CD4-positive, alpha-beta T cell treated with Interleukin-6 at 100 ng/mL for 8 hours (primary cell): ENCODE measurements around the gene FKBP2.
"Not testable (repeated sequence)": the region's sequence is repeated elsewhere in the genome, so short reads cannot be mapped to it uniquely, and the experiment has no call there.

Source experiments
- DNase-seq: peaks from one replicate; pipeline ENCODE4 v3.0.0-alpha.2; 2020; ENCODE audit warnings: mixed read lengths, low spot score

The FKBP2 gene

DNA sequence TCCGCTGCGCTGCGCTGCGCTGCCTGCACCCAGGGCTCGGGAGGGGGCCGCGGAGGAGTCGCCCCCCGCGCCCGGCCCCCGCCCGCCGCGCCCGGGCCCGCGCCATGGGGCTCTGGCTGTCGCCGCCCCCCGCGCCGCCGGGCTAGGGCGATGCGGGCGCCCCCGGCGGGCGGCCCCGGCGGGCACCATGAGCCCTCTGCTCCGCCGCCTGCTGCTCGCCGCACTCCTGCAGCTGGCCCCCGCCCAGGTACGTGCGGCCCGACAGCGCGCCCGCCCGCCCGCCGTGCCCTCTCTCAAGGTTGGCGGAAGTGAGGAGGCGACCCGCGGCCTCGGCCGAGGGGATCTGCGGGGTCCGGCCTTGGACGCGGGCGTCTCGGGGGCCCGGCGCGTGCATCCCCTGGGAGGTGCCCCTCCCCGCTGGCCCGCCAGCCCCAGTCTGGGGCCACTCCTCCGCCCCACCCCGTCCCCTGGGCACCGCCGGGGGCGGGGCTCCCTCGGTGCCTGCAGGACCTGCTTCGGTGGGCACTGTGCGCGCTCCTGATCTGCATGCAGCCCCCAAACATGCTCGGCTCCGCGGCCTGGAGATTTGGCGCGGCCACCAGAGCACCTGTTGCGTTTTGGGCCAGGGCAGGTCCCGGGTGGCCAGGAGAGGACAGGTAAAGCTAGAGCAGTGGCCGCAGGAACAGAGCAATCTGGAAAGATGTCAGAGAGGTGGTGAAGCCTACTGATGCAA lies 6.1 kb upstream of the FKBP2 start:
- peak; percentile 39 for DNase-seq

- DNase-seq = no peak
Measured at GRCh38 chr11:64235437-64236161, 5.3 kb upstream of the FKBP2 start.

DNA sequence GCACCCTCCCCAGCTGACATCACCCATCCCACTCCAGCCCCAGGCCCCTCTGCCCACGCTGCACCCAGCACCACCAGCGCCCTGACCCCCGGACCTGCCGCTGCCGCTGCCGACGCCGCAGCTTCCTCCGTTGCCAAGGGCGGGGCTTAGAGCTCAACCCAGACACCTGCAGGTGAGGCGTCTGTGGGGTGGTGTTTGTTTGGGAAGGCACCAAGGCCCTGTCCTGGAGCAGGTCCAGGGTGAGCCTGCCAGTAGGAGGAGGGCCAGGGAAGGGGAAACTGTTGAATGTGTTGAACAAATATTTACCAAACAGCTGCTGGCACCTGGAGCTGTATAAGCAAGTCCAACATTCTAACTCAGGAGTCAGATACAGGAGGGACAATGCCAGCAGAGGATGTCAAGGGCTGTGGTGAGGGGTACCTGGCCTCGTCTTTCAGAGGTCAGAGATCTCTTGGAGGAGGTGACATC lies 3.4 kb upstream of the FKBP2 start:
- no peak for DNase-seq

DNA sequence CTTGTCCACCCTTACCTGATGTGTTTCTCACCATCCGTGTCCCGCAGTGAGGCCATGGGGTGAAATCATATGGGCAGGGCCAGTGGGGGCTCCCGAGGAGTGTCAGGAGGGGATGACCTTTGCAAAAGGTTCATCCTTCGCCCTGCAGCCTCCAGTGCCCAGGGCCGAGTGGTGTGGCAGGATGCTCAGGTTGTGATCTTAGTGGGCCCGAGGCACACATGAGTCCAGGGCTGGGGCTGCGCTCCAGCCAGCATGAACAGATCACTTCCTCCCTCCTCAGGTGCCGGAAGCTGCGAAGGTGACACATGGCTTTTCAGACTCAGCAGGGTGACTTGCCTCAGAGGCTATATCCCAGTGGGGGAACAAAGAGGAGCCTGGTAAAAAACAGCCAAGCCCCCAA lies 2.8 kb upstream of the FKBP2 start:
- DNase-seq = no peak

GRCh38 chr11:64238999-64239398 lies 1.9 kb upstream of the FKBP2 start:
- DNase-seq = no peak

GRCh38 chr11:64239662-64240434 lies 1.0 kb upstream of the FKBP2 start:
- no peak for DNase-seq

- peak; percentile 100 for DNase-seq
Measured at GRCh38 chr11:64241241-64241490, 271 bp downstream of the FKBP2 start.

DNA sequence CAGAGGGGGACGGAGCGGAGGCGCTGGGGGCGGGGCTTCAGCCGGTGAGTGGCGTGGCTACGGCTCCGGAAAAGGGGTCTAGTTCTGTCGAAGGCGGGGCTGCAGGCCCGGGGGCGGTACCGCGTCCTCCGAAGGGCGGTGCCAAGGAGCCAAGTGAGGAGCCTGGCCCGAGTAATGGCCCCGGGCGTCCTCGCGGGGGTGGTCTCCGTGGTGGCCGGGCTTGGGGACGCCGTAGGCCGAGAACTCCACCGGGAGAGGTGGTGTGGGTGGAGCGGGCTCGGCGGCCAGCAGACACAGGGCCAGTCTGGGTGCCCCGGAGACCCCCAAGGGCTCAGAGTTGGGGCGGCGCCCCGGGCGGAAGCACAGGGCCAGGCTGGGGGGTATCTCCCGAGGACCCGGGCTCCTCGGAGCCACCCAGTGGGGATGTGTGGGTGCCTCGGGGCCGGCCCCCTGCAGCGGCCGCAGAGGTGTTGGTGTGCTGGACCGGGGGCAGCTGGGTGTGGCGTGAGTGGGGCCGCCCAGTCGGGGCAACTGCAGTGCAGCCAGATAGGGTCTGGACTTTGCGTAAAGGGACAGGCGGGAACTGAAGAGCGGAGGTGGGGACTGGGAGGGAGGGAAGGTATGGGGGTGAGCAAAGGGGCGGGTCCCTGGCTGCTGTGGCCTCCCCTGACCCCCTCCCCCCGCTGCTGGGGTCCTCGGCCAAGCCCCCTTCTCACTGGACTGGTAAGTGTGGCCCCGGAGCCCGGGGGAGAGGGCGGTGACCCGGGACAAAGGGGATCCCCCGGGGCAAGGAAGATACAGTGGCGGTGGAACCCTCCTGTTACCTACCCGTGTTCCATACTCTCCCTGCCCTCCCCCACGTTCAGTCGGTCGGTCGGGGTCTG lies 838 bp downstream of the FKBP2 start:
- DNase-seq = no peak

DNA sequence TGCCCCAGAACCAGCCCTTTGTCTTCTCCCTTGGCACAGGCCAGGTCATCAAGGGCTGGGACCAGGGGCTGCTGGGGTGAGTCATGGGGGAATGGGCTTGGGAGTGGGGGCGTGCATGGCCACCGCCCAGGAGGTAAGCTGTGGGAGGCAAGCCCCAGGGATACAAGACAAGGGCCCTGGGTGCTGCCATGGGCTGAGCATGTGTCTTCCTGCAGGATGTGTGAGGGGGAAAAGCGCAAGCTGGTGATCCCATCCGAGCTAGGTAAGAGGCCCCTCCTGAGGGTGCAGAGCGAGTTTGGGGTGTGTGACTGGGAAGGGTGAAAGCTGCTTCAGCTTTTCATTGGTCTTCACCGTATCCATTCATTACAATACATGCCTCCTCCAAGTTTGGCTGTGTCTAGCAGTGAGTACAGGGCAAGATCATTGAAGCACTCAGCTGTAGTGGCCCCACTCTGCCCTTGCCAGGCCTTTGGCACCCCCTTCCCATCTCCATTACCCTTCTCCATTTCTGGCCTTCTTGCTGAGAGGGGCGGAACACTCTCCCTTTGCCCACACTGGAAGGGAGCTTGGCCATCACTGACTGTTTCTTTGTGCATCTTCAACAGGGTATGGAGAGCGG lies 2.5 kb downstream of the FKBP2 start:
- no peak for DNase-seq

DNA sequence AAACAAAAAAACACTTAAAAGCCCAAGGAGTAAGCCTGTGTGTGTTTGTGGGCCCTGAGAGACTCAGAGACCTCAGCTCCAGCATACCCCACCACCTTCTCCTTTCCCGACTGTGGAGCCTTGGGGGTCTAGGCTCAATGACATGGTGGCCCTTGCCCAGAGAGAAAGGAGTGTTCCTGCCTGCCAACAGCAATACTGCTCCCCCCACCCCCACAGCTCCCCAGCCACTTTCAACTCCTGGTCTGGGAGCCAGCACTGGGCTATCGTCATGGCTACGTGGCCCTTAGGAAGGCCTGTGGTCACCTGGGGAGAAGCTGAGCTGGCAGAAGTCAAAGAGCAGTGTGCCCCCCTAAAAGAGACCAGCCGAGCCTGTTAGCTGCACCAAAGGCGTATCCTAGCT lies 3.2 kb downstream of the FKBP2 start:
- DNase-seq = no peak

DNA sequence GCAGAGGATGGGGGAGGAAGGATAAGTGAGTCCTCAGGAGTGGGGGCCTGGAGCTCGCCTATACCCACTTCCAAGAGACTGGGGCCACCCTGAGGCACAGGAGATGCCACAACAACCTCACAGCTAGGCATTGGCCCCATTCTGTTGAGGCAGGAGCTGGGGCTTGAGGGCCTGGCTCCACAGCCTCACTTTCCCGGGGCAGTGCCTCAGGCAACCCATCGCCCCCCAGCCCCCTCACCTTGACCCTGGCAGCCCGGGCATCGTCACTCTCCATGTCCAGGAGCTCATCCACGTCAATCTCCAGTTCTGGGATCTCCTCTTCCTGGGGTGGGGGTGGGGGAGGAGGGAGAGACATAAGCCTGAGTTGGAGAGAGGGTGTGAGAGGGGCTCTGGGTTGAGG lies 4.1 kb downstream of the FKBP2 start:
- DNase-seq = no peak

GRCh38 chr11:64245401-64245796 lies 4.5 kb downstream of the FKBP2 start:
- peak; percentile 43 for DNase-seq

DNA sequence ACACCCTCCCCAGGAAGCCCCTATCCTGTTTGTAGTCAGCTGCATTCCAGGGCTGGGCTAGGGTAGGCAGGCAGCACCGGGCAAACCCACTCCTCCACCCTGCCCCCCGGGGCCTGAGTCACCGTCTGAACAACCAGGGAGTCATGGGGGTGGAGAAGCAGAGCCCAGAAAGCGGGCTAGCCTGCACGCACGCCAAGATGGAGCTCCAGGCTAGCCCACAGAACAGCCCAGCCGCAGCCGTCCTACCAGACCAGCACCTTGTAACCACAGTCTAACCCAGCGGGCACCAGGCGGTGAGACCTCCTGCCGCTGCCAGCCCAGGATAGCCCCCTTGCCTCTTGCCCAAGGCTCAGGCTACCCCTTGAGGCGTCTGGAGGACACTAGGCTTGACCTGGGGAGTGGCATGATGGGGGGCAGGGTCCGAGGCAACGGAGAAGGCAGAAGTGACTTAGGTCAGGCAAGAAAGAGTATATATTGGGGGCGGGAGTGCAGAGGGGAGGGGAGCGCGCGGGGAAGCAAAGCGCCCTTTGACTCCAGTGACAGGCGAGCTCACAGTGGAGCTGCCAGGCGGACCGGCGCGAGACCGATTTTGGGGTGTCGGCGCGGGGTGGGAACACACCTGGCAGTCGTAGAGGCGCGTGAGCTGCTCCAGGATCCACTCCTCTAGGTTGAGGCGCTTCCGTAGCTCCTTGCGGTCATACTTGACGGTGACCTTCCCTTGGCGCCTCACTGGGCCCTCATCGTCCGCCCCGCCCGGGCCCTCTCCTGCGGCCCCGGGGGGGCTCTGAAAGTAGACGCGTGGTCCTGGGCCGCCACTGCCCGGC lies 5.1 kb downstream of the FKBP2 start:
- DNase-seq = peak; percentile 74

DNA sequence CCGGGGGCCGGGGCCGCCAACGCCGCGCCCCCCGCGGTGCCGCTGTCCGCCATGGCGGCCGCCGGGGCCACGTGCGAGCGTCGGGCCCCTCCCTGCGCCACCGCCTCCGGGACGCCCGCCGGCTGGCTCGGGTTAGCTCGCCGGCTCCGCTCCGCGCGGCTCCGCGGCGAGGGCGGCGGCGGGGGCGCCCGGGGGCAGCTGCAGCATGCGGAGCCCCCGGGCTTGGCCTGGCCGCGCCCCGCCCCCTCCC lies 5.7 kb downstream of the FKBP2 start:
- DNase-seq = not testable (repeated sequence)

DNA sequence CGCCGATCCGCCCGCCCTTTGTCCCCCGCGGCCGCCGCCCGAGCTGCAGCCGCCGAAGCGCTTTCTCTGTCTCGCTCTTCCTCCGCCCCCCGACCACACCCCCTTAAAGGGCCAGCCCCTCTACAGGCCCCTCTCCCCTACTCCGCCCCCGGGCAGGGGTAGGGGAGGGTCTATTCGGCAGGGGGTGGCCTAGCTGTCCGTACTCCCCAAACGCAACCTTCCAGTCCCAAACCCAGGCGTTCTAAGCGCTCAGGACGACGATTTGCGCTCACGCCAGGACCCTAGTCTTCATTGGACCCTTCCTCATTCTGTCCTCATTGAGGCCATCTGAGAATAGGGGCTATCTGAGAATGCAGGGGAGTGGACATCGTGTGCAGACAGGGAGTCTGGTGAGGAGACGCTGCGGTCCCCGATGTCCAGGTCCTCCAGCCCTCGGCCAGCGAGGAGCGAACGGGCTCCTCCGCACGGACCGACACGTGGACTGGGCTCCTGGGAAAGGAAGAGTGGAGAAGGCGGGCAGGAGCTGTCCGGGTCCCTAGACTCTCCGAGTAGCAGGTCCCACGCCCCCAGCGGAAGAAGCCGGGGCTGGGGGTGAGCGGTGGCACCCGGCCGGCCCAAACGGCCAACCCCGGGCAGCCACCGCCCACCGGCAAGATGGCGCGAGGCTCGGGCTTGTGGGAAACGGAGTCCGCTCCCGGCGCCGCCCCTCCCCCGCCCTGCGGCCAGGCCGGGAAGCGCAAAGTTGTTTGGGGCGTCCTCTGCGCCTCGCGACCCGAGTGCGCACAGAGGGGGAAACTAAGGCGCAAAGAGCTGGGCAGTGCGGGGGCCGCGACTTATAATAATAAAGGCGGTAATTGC lies 6.2 kb downstream of the FKBP2 start, which contains the start of gene PPP1R14B:
TSS of gene PPP1R14B (minus strand) at position 73 of the 858 bp plus-strand sequence. CDS start 270 bp downstream, outside the sequence.
- peak; percentile 76 for DNase-seq

DNA sequence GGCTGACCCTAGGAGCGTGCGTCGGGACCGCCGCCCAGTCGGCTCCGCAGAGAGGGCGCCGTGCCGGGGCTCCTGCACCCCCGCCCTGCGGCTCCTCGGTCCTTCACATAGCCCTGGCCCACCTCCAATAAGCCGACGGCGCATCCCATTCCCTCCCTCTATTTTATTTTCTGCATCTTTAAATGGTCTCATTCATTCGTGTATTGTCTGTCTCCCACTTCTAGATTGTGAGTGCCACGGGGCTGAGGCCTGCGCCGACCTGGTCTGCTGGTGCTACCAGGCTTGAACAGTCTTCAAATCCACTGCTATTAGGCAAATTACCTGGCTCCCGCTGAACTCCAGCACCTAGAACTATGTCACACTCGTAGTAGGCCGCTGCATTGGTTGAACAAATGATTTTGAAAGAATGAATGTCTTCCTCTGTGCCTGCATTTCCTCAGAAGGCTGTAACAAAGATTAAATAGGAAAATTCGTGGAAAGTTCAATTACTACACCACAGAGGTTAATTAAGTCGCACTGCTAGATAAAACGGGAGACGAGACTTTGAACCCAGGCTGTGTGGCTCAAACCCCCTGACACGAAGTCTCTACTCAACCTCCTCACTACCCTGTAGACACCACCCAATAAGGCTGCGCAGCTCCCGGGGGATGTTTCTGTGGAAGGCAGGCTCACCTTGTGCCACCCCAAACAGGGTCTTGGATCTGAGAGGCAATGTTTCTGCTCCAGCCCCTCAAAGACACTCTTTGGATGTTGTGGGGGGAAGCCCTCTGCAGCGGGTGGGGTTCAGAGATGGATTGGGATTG lies 7.0 kb downstream of the FKBP2 start:
- no peak for DNase-seq

- no peak for DNase-seq
Measured at GRCh38 chr11:64248578-64248977, 7.7 kb downstream of the FKBP2 start.

DNA sequence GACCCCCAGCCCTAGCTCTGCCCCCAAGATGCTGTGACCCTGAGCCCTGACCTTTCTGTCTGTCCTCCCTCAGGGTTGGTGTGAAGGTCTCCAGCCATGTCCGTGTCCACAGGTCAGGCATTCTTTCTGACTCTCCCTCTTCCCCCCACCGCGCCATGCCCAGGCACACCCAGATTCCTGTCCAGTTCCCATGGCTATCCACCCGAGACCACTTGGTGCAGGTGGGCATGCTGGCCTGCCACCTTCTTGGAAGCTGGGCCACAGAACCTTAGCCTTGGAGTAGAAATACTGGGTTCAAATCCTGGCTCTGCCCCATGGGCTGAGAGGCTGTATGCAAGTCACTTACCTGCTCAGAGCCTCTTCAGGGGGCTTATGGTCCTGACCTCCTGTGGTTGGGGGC lies 8.1 kb downstream of the FKBP2 start:
- DNase-seq = no peak
